GM19328 (cell line): ENCODE measurements around the gene C18orf32.
"Not testable (repeated sequence)": the region's sequence is repeated elsewhere in the genome, so short reads cannot be mapped to it uniquely, and the experiment has no call there.

Experiments
- ATAC-seq: cut with Tn5 transposase; IDR thresholded peaks from one replicate; pipeline ENCODE4 v1.9.1; 2021; ENCODE audit warnings: mild to moderate bottlenecking, moderate library complexity; ENCODE audit not compliant: unreplicated experiment

C18orf32 gene

DNA sequence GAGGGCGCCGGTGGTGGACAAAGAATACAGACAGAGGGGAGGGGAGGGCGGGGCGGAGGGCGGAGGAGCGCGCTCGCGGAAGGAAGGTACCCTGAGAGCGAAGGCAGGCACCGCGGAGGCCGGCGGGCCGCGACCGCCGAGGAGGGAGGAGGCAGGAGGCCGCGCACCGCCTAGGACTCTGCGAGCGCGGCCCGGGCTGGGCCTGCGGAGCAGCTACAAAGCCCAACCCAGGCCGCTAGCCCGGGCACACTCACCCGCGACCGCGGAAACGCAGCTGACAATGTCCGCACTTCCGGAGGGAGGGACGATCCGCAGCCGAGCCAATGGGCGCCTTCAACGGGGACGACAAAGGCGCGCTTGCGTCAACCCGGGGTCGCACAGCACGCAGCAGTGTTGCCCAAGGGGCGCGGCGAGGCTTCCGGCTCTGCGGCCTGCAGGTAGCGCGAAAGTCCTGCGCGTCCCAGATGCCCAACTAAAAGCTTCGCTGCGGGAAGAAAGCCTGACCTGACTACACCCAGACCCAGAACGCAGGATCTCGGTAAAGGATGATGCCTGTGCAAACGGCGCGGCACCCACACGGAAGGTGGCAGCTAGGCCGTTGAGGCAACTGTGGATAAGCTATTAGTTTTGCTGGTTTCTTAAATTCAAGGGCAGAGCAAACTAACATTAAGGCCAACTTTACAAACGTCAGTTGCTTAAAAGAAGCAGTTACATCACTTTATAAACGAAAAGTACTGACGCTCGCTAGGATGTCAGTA is at the start of gene C18orf32:
Gene C18orf32 (minus strand): TSS at position 282 of the 758 bp plus-strand sequence. CDS start 3,486 bp downstream, outside the sequence.
- peak; percentile 94 for ATAC-seq

GRCh38 chr18:49534846-49535601 is 48.0 kb upstream of the C18orf32 start:
- no peak for ATAC-seq

DNA sequence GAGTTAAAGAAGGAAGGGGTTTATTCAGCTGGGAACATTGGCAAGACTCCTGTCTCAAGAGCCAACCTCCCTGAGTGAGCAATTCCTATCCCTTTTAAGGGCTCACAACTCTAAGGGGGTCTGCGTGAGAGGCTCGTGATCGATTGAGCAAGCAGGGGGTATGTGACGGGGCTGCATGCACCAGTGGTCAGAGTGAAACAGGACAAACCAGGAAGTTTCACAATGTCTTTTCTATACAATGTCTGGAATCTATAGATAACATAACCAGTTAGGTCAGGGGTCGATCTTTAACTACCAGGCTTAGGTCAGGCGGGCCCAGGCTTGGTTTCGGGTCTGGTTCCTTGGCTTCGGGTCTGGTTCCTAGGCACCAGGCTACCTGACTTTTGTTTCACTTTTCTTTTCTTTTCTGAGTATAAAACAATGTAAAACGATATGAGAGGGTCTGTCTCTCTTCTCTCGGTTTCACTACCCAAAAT is 44.7 kb upstream of the C18orf32 start:
- no peak for ATAC-seq

GRCh38 chr18:49529596-49529995 is 42.6 kb upstream of the C18orf32 start:
- ATAC-seq: no peak

DNA sequence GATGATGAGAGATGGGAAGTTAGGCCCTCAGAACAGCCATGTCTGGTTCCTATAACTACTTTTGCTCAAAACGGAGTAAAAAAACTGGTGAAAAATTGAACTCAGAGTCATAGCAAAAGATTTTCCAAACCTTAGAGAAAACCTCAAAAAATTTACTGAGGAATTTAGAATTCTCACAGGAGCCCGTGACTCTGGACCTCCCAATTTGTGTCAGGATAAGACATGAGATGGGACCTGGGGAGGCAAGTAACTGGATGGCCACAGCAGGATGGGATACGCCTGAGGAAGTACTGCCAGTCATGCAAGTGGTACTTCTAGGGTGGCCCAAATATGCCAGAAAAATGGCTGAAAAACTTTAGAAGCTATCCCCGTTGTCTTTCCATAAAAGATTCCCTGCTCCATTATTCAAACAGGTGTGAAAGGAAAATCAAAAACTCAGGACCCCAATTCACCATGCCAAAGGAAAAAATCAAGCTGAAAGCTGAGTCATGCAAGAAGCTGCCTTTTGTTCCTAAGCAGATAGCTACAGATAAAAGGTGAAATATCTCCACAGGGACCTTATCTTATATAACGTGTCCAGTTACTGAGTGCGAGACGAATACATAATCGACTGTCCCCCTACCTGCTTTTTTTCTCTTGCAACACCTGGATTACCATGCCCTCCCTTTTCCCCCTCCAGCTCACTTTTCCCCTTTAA is 40.7 kb upstream of the C18orf32 start:
- no peak for ATAC-seq

- ATAC-seq: no peak
Observed at GRCh38 chr18:49525981-49526380, 38.9 kb upstream of the C18orf32 start.

GRCh38 chr18:49524951-49525350 is 37.9 kb upstream of the C18orf32 start:
- ATAC-seq: no peak

DNA sequence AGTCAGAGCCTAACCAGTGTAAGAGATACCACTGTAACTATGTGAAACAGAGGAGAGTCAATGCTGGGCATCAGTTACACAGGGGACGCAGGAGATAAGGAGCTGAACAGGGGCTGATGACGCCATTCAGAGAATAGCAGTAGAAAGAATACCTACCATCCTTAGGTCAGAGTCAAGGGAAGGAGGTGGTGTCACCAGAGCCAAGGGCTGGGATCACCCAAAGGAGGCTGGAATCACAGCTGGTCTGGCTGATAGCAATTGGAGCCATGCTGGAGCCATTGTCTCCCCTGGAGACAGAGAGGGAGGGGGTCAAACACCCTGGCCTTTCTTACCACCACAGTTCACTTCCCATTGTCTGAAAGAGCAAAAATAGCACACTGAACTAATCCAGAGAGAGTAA is 37.3 kb upstream of the C18orf32 start:
- ATAC-seq: no peak

DNA sequence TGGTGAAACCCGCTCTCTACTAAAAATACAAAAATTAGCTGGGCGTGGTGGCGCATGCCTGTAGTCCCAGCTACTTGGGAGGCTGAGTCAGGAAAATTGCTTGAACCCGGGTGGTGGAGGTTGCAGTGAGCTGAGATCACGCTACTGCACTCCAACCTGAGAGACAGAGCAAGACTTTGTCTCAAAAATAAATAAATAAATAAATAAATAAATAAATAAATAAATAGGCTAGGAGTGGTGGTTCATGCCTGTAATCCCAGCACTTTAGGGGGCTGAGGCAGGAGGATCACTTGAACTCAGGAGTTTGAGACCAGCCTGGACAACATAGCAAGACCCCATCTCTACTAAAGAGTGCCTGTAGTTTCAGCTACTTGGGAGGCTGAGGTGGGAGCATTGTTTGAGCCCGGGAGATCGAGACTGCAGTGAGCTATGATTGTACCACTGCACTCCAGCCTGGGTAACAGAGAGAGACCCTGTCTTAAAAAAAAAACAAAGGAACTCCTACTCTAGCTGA is 36.6 kb upstream of the C18orf32 start:
- not testable (repeated sequence) for ATAC-seq

DNA sequence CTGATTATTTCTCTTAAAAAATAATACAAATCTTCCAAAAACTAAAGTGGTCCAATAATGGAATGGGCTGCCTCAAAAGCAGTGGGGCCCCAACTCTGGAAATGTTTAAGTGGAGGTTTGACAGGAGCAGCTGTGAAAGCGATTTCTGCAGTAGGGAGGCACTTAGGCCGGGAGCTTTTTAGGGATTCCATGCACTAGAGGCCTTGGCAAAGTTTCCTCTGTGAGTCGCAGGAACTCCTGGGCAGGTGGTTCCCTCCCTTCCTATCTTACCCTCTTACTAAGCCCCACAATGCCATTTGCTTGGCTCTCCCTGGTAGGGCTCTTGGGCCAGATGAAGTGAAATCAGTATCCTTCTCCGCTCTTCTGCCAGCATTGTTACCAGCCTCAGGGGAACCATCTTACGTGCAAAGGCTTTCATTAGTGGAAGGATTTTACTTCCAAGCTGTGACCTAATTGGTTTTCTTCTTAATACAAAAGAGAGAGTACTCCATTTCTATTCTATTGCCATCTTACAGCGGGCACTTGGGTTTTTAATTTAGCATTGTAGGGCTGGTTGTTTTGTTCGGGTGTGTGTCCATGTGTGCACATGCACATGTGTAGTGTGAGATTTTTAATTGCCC is 34.3 kb upstream of the C18orf32 start:
- no peak for ATAC-seq

- no peak for ATAC-seq
Observed at GRCh38 chr18:49520661-49521145, 33.7 kb upstream of the C18orf32 start.

DNA sequence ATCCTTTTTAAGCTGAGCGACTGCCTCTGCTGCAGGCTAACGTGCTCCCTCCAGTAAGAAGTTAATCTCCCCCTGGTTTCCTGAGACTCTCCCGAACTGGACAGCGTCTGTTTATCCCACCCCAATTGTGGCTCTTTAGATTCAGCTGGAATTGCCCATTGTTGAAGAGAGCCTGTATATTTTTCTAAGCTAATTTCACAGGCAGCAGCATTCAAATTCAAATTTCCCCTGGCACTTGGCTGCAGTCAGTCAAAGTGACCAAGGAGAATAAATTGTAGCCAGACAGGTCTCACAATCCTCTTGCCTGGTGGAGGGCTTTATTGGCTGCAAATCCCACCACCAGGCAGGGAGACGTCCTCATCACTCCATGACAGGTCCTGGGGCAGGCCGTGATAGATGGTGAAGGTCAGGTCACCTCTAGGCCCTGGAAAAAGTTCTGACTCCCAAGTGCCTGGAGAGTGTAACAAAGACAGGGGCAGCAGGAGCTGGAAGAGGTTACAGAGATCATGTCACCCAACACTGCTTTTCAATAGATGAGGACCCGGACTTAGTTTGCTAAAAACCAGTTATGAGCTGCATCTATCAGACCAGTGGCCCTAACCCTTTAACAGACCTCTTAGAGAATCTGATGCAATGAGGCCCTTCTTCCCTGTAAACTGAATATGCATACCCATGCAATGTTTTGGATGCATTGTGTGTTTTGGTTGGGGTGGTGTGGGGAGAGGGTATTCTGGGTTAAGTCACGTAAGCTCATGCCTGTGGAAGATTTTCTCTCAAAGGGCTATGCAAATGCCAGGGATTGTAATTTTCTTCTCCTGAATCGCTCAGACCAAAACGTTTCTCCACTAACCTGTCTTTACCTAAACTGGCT is 32.3 kb upstream of the C18orf32 start:
- no peak for ATAC-seq

- no peak for ATAC-seq
Observed at GRCh38 chr18:49517483-49517882, 30.4 kb upstream of the C18orf32 start.

DNA sequence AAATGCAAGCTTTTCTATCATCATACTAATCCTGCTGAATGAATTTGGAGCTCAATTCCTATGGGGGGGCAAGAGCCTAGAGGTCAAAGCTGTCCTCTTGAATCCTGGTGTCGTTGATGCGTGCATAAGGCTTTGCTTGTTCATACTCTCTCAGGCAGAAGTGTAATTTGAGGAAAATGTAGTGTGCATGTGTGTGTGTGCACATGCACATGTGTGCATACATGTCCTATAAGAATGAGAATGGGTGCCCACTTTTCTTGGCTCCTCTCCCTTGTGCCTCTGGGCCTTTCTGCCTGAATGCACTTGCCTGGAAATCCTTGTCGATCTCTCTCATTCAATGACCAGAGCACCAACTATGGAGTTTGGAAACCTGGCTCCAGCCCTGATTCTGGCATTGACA is 28.5 kb upstream of the C18orf32 start:
- ATAC-seq: no peak

- ATAC-seq: not testable (repeated sequence)
Observed at GRCh38 chr18:49515003-49515402, 28.0 kb upstream of the C18orf32 start.

GRCh38 chr18:49514577-49514976 is 27.5 kb upstream of the C18orf32 start:
- ATAC-seq: no peak

GRCh38 chr18:49512876-49513275 is 25.8 kb upstream of the C18orf32 start:
- not testable (repeated sequence) for ATAC-seq

GRCh38 chr18:49510393-49511115 is 23.5 kb upstream of the C18orf32 start:
- no peak for ATAC-seq

DNA sequence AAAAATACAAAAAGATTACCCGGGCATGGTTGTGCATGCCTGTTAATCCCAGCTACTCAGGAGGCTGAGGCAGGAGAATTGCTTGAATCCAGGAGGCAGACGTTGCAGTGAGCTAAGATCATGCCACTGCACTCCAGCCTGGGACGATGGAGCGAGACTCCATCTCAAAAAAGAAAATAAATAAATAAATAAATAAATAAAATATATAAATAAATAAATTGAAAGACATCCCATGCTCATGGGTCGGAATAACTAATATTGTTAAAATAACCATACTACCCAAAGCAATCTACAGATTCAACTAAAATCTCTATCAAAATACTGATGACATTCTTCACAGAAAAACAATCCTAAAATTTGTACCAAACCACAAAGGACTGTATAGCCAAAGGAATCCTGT is 19.4 kb upstream of the C18orf32 start:
- not testable (repeated sequence) for ATAC-seq
